GM23248 (cell line): ENCODE measurements around the gene CCDC71L. TPM values are rescaled to one million over a fixed set of nuclear protein-coding genes. Genes with fewer than 3 reads are reported as not detected.

ENCODE experiments used
- DNase-seq: peaks from one replicate; pipeline ENCODE4 v3.0.0-alpha.2; 2015
- H2AFZ ChIP-seq: fragments of 200-600 bp; sonication (generic); 2 replicates; pipeline ENCODE4 v1.6.1; 2016; ENCODE audit warnings: antibody characterized with exemption
- H3F3A ChIP-seq: fragments of 200-600 bp; sonication (generic); 2 replicates; pipeline ENCODE4 v1.6.1; 2016; ENCODE audit warnings: mild to moderate bottlenecking, antibody characterized with exemption, mixed run types; ENCODE audit not compliant: insufficient read depth
- H3K27ac ChIP-seq: fragments of 200-600 bp; sonication (generic); 2 replicates; pipeline ENCODE4 v1.5.1; 2016; ENCODE audit warnings: mild to moderate bottlenecking
- H3K27me3 ChIP-seq: fragments of 200-600 bp; sonication (generic); replicated peaks from 2 replicates; pipeline ENCODE4 v1.6.1; 2016; ENCODE audit warnings: mild to moderate bottlenecking; ENCODE audit not compliant: insufficient read depth
- H3K36me3 ChIP-seq: fragments of 200-600 bp; sonication (generic); 2 replicates; pipeline ENCODE4 v1.6.1; 2016; ENCODE audit warnings: low read depth, mild to moderate bottlenecking
- H3K4me1 ChIP-seq: fragments of 200-600 bp; sonication (generic); 2 replicates; pipeline ENCODE4 v1.6.1; 2016; ENCODE audit warnings: mild to moderate bottlenecking; ENCODE audit not compliant: insufficient read depth
- H3K4me2 ChIP-seq: fragments of 200-600 bp; sonication (generic); one replicate; pipeline ENCODE4 v1.6.1; 2016; ENCODE audit warnings: mild to moderate bottlenecking; ENCODE audit not compliant: unreplicated experiment
- H3K4me3 ChIP-seq: fragments of 200-600 bp; sonication (generic); 2 replicates; pipeline ENCODE4 v1.5.1; 2016; ENCODE audit warnings: mild to moderate bottlenecking
- H3K79me2 ChIP-seq: fragments of 200-600 bp; sonication (generic); 2 replicates; pipeline ENCODE4 v1.6.1; 2016; ENCODE audit warnings: mild to moderate bottlenecking; ENCODE audit not compliant: insufficient read depth
- H3K9ac ChIP-seq: fragments of 200-600 bp; sonication (generic); 2 replicates; pipeline ENCODE4 v1.6.1; 2016; ENCODE audit warnings: mild to moderate bottlenecking
- H3K9me2 ChIP-seq: fragments of 200-600 bp; sonication (generic); 2 replicates; pipeline ENCODE4 v1.6.1; 2016; ENCODE audit warnings: mixed run types, mild to moderate bottlenecking, moderate library complexity; ENCODE audit not compliant: insufficient read depth
- H3K9me3 ChIP-seq: fragments of 200-600 bp; sonication (generic); one replicate; pipeline ENCODE4 v1.6.1; 2017; ENCODE audit warnings: low read depth
- H4K20me1 ChIP-seq: fragments of 200-600 bp; sonication (generic); 2 replicates; pipeline ENCODE4 v1.6.0; 2016; ENCODE audit not compliant: insufficient read depth
- EZH2 ChIP-seq: fragments of 200-600 bp; sonication (generic); IDR thresholded peaks from 2 replicates; pipeline ENCODE4 v1.6.1; 2018; ENCODE audit warnings: antibody characterized with exemption, mild to moderate bottlenecking; ENCODE audit not compliant: insufficient read depth, poor library complexity, severe bottlenecking
- EZH2phosphoT487 ChIP-seq: fragments of 200-600 bp; sonication (generic); IDR thresholded peaks from 2 replicates; pipeline ENCODE4 v1.6.1; 2018; ENCODE audit warnings: antibody characterized with exemption, moderate library complexity, mild to moderate bottlenecking, low read depth; ENCODE audit not compliant: insufficient read depth
- WGBS, 2 experiments: methylation state at CpG; one replicate each; pipeline ENCODE4 v1.1.6; 2015 to 2017; ENCODE audit warnings: low lambda C conversion rate in 2 of 2, low coverage in 1 of 2; ENCODE audit errors: missing lambda C conversion rate in 2 of 2; 5-methylcytosine and 5-hydroxymethylcytosine counted together
- in situ Hi-C: fragments of 300-500 bp; cut with MboI; formaldehyde crosslinking; loops from 2 replicates; pipeline ENCODE4 v1.15.0; 2020
- polyA plus RNA-seq: library from polyadenylated mRNA; unstranded; fragments of >200 nt; fragmentation: Nextera tagmentation; extraction: Ambion mirVana; gene quantifications from 2 replicates; pipeline ENCODE4 v1.2.1, GENCODE V29; 2016
- total RNA-seq: library from RNA; depleted of rRNA; stranded (reverse); fragments of >200 nt; shearing (Covaris generic); gene quantifications from 2 replicates; pipeline ENCODE4 v1.2.3, GENCODE V29; 2014

CCDC71L gene
- total and polyA plus RNA-seq, 2 experiments from 2014 or later, result 23.1 to 124 TPM

GRCh38 chr7:106625678-106626301, 35.2 kb downstream of the CCDC71L start:
- H3K27ac ChIP-seq, result no peak overlapping the region
- peaks cover 38% of the 10 kb centered on the region for H3F3A ChIP-seq
- H3K79me2 ChIP-seq, result no peaks in the 10 kb centered on the region
- in situ Hi-C loops, result no loop called here
- H2AFZ ChIP-seq, result no peak overlapping the region
- no peaks in the 10 kb centered on the region for H4K20me1 ChIP-seq
- no peak overlapping the region for H3K9ac ChIP-seq
- no peak for TF ChIP-seq EZH2
- TF ChIP-seq EZH2phosphoT487, result no peak
- H3K4me1 ChIP-seq, result peaks cover 47% of the 10 kb centered on the region
- H3K9me3 ChIP-seq, result no peaks in the 10 kb centered on the region
- H3K9me2 ChIP-seq, result no peaks in the 10 kb centered on the region
- DNase-seq, result no peak
- 81 to 82% methylated on average over 6 of the region's 6 CpGs for WGBS, 2 experiments
- H3K4me3 ChIP-seq, result no peak overlapping the region
- H3K36me3 ChIP-seq, result no peaks in the 10 kb centered on the region
- H3K27me3 ChIP-seq, result no peaks in the 10 kb centered on the region
- H3K4me2 ChIP-seq, result no peak overlapping the region

GRCh38 chr7:106623853-106624252, 37.1 kb downstream of the CCDC71L start:
- Histone ChIP-seq H3K9ac (no peak overlapping the region), H3K4me2 (peak overlapping the region; percentile 65), H3K27me3 (no peaks in the 10 kb centered on the region), H3F3A (peaks cover 28% of the 10 kb centered on the region), H3K4me3 (peak overlapping the region; percentile 34), H3K79me2 (no peaks in the 10 kb centered on the region), H2AFZ (no peak overlapping the region), H3K4me1 (peaks cover 33% of the 10 kb centered on the region), H4K20me1 (no peaks in the 10 kb centered on the region), H3K27ac (peak overlapping the region; percentile 59), H3K36me3 (no peaks in the 10 kb centered on the region), H3K9me2 (no peaks in the 10 kb centered on the region), H3K9me3 (no peaks in the 10 kb centered on the region)
- peak; percentile 95 for DNase-seq
- TF ChIP-seq EZH2, result no peak
- TF ChIP-seq EZH2phosphoT487, result 0 out of 2 replicates have a peak, but pooled peaks have one; percentile 44
- in situ Hi-C loops, result no loop called here

GRCh38 chr7:106623315-106623660, 37.7 kb downstream of the CCDC71L start:
- H3K27ac ChIP-seq, result peak overlapping the region; percentile 59
- in situ Hi-C loops, result no loop called here
- 47 to 49% methylated on average over 2 of the region's 2 CpGs for WGBS, 2 experiments

DNA sequence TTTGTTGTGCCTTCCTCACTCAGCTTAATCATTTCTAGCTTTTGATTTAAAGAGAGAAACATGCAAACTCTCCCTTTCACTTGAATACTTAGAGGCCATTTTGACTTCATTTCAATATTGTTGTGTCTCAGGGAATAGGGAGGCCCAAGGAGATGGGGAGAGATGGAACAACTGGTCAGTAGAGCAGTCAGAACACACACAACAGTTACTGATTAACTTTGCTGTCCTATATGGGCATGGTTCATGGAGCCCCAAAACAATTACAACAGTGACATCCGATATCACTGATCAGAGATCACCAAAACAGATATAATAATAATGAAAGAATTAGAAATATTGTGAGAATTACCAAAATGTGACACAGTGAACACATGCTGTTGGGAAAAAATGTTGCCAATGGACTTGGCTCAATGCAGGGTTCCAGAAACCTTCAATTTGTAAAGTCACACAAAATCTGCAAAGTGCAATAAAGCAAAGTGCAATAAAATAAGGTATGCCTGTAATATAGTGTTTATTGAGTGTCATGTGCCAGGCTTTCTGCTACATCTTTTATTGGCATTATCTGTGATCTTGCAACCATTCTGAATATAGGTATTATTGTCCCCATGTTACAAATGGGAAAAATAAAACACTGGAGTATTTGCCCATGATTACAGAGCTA, 38.2 kb downstream of the CCDC71L start:
- H3K9me3 ChIP-seq, result no peaks in the 10 kb centered on the region
- in situ Hi-C loops, result no loop called here
- H3F3A ChIP-seq, result peaks cover 34% of the 10 kb centered on the region
- H3K4me1 ChIP-seq, result peaks cover 43% of the 10 kb centered on the region
- no peak overlapping the region for H3K9ac ChIP-seq
- no peak overlapping the region for H3K4me3 ChIP-seq
- no peak overlapping the region for H2AFZ ChIP-seq
- no peaks in the 10 kb centered on the region for H3K27me3 ChIP-seq
- no peak overlapping the region for H3K4me2 ChIP-seq
- no peaks in the 10 kb centered on the region for H4K20me1 ChIP-seq
- WGBS, 2 experiments, result 91 to 100% methylated on average over 1 of the region's 1 CpG
- H3K9me2 ChIP-seq, result no peaks in the 10 kb centered on the region
- H3K36me3 ChIP-seq, result no peaks in the 10 kb centered on the region
- no peak for TF ChIP-seq EZH2
- TF ChIP-seq EZH2phosphoT487, result no peak
- no peaks in the 10 kb centered on the region for H3K79me2 ChIP-seq
- DNase-seq, result no peak
- H3K27ac ChIP-seq, result no peak overlapping the region

More at GRCh38 chr7:106623315-106623660, 37.7 kb downstream of the CCDC71L start:
- no peak for DNase-seq
- Histone ChIP-seq H3K4me2 (peak overlapping the region; percentile 65), H3K27me3 (no peaks in the 10 kb centered on the region), H3F3A (peaks cover 31% of the 10 kb centered on the region), H3K9ac (no peak overlapping the region), H3K9me3 (no peaks in the 10 kb centered on the region), H2AFZ (no peak overlapping the region), H3K36me3 (no peaks in the 10 kb centered on the region), H3K4me3 (no peak overlapping the region; the same call in 1 of the 2 replicates), H3K9me2 (no peaks in the 10 kb centered on the region), H3K79me2 (no peaks in the 10 kb centered on the region), H4K20me1 (no peaks in the 10 kb centered on the region), H3K4me1 (peaks cover 38% of the 10 kb centered on the region)
- TF ChIP-seq EZH2phosphoT487 (no peak), EZH2 (no peak)
